AG09309 (cell line): ENCODE measurements around the gene FHOD3.
"Not testable (repeated sequence)": the region's sequence is repeated elsewhere in the genome, so short reads cannot be mapped to it uniquely, and the experiment has no call there.

Experiments
- DNase-seq: peaks from one replicate; pipeline ENCODE4 v3.0.0-alpha.2; 2010; ENCODE audit warnings: low read depth
- H3K4me3 ChIP-seq: 2 replicates; pipeline ENCODE4 v1.5.1; 2011; ENCODE audit warnings: mild to moderate bottlenecking, low read depth, low read length, moderate library complexity; ENCODE audit not compliant: control insufficient read depth
- TF ChIP-seq, protein P1 (sequence below): IDR thresholded peaks from 2 replicates; pipeline ENCODE4 v1.5.1; 2011; ENCODE audit warnings: mild to moderate bottlenecking, low read depth, low read length, inconsistent platforms; ENCODE audit not compliant: insufficient read depth, control insufficient read depth; ENCODE audit errors: missing control alignments

The FHOD3 gene

DNA sequence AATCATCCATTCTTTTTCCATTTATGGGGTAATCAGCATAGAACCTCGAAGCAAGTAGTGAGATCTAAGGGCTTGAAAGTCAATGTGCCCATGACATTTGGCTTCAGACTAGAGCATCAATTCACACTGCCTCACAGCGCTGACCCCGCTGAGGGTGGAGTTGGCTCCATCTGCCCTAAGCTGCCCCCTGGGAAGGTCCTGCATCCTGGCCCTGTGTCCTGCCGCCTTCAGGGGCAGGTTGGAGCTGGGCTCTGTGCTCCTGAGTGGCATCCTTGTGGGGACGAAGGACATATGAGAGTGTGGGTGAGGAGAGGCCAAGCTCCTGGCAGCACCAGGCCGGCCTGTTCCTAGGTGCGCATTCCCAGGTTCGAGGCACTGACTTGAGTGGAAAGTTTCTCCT lies 249.4 kb downstream of the FHOD3 start:
- TF ChIP-seq, protein P1, sequence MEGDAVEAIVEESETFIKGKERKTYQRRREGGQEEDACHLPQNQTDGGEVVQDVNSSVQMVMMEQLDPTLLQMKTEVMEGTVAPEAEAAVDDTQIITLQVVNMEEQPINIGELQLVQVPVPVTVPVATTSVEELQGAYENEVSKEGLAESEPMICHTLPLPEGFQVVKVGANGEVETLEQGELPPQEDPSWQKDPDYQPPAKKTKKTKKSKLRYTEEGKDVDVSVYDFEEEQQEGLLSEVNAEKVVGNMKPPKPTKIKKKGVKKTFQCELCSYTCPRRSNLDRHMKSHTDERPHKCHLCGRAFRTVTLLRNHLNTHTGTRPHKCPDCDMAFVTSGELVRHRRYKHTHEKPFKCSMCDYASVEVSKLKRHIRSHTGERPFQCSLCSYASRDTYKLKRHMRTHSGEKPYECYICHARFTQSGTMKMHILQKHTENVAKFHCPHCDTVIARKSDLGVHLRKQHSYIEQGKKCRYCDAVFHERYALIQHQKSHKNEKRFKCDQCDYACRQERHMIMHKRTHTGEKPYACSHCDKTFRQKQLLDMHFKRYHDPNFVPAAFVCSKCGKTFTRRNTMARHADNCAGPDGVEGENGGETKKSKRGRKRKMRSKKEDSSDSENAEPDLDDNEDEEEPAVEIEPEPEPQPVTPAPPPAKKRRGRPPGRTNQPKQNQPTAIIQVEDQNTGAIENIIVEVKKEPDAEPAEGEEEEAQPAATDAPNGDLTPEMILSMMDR, result no peak
- no peak overlapping the region for H3K4me3 ChIP-seq
- DNase-seq, result no peak

DNA sequence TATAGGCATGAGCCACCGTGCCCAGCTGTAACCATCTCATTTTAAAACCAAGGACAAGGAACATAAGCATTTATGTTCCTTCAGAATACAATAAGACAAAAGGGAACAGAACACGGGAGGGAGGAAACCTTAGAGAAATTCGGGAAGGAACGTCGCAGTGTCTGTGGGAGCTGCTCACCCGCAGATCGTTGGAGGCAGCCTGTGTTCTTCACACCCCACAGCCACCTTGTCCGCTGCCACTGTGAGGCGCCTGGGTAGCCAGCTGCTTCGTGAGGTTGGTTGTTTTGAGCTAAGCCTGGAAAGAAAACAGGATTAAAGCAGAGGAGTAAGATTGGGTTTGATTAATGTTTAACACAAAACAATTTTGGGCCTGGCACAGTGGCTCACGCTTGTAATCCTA lies 250.0 kb downstream of the FHOD3 start:
- TF ChIP-seq, protein P1, result no peak
- no peak for DNase-seq
- no peak overlapping the region for H3K4me3 ChIP-seq

DNA sequence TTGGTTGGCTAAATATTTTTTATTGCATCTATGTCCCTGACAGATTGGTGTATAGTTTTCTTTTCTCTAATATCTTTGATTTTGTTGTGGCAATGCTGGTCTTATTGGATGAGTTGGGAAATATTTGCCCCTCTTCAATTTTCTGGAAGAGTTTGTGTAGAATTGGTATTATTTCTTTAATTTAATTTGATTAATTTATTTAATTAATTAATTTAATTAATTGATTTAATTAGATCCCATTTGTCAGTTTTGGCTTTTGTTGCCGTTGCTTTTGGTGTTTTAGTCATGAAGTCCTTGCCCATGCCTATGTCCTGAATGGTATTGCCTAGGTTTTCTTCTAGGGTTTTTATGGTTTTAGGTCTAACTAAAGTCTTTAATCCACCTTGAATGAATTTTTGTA lies 253.8 kb downstream of the FHOD3 start:
- not testable (repeated sequence) for DNase-seq, H3K4me3 ChIP-seq

DNA sequence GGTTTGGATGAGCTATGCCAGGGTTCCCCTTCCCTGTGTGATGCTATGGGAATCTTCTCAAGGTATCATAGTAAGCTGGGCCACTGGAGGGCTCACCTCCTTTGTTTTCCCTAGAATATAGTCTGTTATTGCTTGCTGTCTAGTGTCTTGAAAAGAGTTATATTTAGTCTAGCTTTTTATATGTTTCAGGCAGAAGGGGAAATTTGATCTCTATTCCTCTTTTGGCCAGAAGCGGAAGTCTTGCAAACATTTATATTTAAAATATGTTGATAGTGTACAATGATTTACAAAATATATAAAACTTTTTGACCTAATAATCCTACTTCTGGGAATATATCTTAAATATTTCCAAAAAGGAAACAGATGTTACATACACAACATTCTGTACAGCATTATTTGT lies 260.7 kb downstream of the FHOD3 start:
- TF ChIP-seq, protein P1, result no peak
- DNase-seq, result no peak
- no peak overlapping the region for H3K4me3 ChIP-seq

DNA sequence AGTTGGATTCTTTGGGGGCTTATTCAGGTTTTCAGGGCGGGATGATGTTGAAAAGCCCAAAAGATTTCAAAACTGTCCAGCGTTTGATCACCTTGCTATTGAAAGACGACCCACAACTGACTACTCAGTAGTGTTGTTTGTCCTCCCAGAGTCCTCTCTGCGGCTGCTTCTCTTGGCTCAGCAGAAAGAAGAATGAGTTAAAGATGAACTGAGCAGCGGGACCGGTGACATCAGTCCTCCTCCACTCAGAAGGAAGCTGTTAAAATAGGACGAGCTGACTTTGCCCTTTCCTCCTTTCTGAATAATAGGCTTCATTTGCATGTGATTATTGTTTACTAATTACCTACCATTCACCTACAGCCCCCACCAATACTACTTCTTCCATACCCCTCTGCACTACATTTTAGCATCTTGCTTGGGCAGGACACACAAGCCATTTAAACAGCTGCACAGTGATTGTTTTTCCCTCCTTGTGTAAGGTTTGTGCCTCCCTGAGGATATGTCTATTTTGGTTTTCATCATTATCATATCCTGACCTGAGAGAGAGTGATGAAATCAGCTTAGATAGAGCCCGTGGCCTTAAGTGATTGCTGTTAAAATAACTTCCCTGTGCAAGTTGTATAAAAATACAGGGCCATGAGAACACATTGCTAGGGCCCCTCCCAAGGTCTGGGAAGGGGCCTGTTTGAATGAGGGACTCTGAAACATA lies 261.8 kb downstream of the FHOD3 start:
- H3K4me3 ChIP-seq, result no peak overlapping the region
- DNase-seq, result no peak
- TF ChIP-seq, protein P1, result no peak

DNA sequence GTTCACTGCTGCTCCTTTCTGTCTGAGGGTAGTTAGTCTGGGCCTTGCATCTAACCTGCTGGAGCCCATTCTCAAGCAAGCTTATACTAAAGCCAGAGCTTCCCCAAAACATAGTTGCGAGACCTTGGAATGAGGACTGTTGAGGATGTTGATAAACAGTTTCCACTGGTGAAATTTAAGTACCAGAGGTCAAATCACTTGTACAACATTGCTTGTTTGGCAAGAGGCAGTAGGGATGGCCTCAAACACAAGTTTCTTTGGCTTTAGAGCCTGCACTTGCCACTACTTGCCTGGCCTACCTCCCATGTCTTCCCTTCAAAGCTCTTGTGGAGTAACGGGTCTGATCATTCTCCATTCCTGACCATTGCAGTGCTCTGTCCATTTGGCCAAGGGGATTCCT lies 262.7 kb downstream of the FHOD3 start:
- H3K4me3 ChIP-seq, result no peak overlapping the region
- DNase-seq, result no peak
- TF ChIP-seq, protein P1, result no peak

DNA sequence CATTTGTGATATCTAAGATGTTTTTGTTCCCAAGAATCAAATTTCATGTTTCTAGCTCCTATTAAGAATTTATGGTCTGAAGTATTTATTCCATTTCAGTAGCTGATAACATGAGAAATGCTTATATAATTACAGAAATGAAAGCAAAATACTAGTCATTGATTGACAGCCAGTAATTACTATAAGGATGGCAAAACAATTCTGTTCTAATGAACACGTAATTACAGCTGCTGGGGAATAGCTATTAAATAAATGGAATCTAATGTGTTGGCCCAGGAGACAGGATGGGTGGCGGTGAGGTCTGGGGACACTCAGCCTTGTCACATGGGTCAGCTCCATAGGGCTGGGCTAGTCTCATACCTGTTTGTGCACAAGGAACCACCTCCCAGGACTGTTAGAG lies 263.5 kb downstream of the FHOD3 start:
- H3K4me3 ChIP-seq, result no peak overlapping the region
- no peak for DNase-seq
- TF ChIP-seq, protein P1, result no peak
